HG03060 (cell line): Measurements from ENCODE around the gene THAP7.
A peak's percentile ranks its signal among the peaks of the same experiment; 100 is the strongest.

Experiments
- ATAC-seq: cut with Tn5 transposase; IDR thresholded peaks from one replicate; pipeline ENCODE4 v1.9.1; 2021; ENCODE audit warnings: low read depth, moderate number of reproducible peaks; ENCODE audit not compliant: unreplicated experiment

THAP7 gene

GRCh38 chr22:20994902-20995241 is 7.0 kb downstream of the THAP7 start:
- no peak for ATAC-seq

- no peak for ATAC-seq
Observed at GRCh38 chr22:20994128-20994901, 7.6 kb downstream of the THAP7 start.

GRCh38 chr22:20993304-20994127 is 8.4 kb downstream of the THAP7 start:
- ATAC-seq, result no peak

- no peak for ATAC-seq
Observed at GRCh38 chr22:20992456-20993303, 9.2 kb downstream of the THAP7 start.

- no peak for ATAC-seq
Observed at GRCh38 chr22:20992056-20992442, 9.9 kb downstream of the THAP7 start.

GRCh38 chr22:20991252-20992055 is 10.5 kb downstream of the THAP7 start:
- no peak for ATAC-seq

- ATAC-seq, result no peak
Observed at GRCh38 chr22:20990184-20991180, 11.4 kb downstream of the THAP7 start.

- no peak for ATAC-seq
Observed at GRCh38 chr22:20989323-20990138, 12.4 kb downstream of the THAP7 start.

- no peak for ATAC-seq
Observed at GRCh38 chr22:20988573-20989322, 13.2 kb downstream of the THAP7 start.

GRCh38 chr22:20987375-20987774 is 14.5 kb downstream of the THAP7 start:
- no peak for ATAC-seq

GRCh38 chr22:20986365-20986764 is 15.6 kb downstream of the THAP7 start:
- no peak for ATAC-seq

- no peak for ATAC-seq
Observed at GRCh38 chr22:20985720-20986119, 16.2 kb downstream of the THAP7 start.

- no peak for ATAC-seq
Observed at GRCh38 chr22:20983081-20983771, 18.7 kb downstream of the THAP7 start.

- ATAC-seq, result no peak
Observed at GRCh38 chr22:20982563-20982882, 19.4 kb downstream of the THAP7 start.

GRCh38 chr22:20981787-20982562 is 19.9 kb downstream of the THAP7 start, which contains the start of gene LZTR1:
Gene LZTR1 (plus strand): TSS chr22:20982297. CDS start chr22:20982372, 75 bp downstream.
- peak; percentile 38 for ATAC-seq
